OCI-LY1 (cell line): ENCODE measurements around the gene NUP210.

ENCODE experiments used
- H2AFZ ChIP-seq: fragments of 200-600 bp; sonication (generic), shearing (Covaris generic); 2 replicates; pipeline ENCODE4 v1.6.0; 2014; ENCODE audit warnings: antibody characterized with exemption, mild to moderate bottlenecking, low read length
- H3F3A ChIP-seq: fragments of 200-600 bp; sonication (generic), shearing (Covaris generic); 2 replicates; pipeline ENCODE4 v1.6.0; 2014; ENCODE audit warnings: mild to moderate bottlenecking, antibody characterized with exemption, low read length, moderate library complexity; ENCODE audit not compliant: insufficient read depth
- H3K27ac ChIP-seq: fragments of 200-600 bp; sonication (generic); 2 replicates; pipeline ENCODE4 v1.5.1; 2014; ENCODE audit warnings: low read length, mixed run types, mild to moderate bottlenecking, low read depth; ENCODE audit not compliant: poor library complexity, severe bottlenecking
- H3K27me3 ChIP-seq: fragments of 200-600 bp; sonication (generic); 2 replicates; pipeline ENCODE4 v1.6.0; 2014; ENCODE audit warnings: antibody characterized with exemption, mild to moderate bottlenecking, low read length, moderate library complexity; ENCODE audit not compliant: insufficient read depth
- H3K36me3 ChIP-seq: fragments of 200-600 bp; sonication (generic); 2 replicates; pipeline ENCODE4 v1.6.1; 2014; ENCODE audit warnings: mild to moderate bottlenecking, antibody characterized with exemption, low read length, moderate library complexity, mixed read lengths; ENCODE audit not compliant: insufficient read depth
- H3K4me1 ChIP-seq: fragments of 200-600 bp; sonication (generic); 2 replicates; pipeline ENCODE4 v1.5.1; 2014; ENCODE audit warnings: mild to moderate bottlenecking, low read length, moderate library complexity; ENCODE audit not compliant: insufficient read depth, severe bottlenecking
- H3K4me2 ChIP-seq: fragments of 200-600 bp; sonication (generic), shearing (Covaris generic); 2 replicates; pipeline ENCODE4 v1.6.1; 2014; ENCODE audit warnings: low read length
- H3K4me3 ChIP-seq: fragments of 200-600 bp; sonication (generic); 2 replicates; pipeline ENCODE4 v1.5.1; 2014; ENCODE audit warnings: low read length, low read depth, mild to moderate bottlenecking, mixed read lengths; ENCODE audit not compliant: poor library complexity, severe bottlenecking
- H3K79me2 ChIP-seq: fragments of 200-600 bp; shearing (Covaris generic); 2 replicates; pipeline ENCODE4 v1.6.1; 2016; ENCODE audit warnings: mixed run types, low read length, mixed read lengths; ENCODE audit not compliant: insufficient read depth
- H3K9ac ChIP-seq: fragments of 200-600 bp; sonication (generic), shearing (Covaris generic); 2 replicates; pipeline ENCODE4 v1.6.1; 2014; ENCODE audit warnings: mild to moderate bottlenecking, low read length, mixed read lengths
- H3K9me2 ChIP-seq: fragments of 200-600 bp; sonication (generic), shearing (Covaris generic); 2 replicates; pipeline ENCODE4 v1.6.1; 2014; ENCODE audit warnings: low read depth, mild to moderate bottlenecking, low read length, mixed read lengths
- H3K9me3 ChIP-seq: fragments of 200-600 bp; shearing (Covaris generic); 2 replicates; pipeline ENCODE4 v1.6.1; 2014; ENCODE audit warnings: low read length, mixed read lengths
- H4K20me1 ChIP-seq: fragments of 200-600 bp; sonication (generic), shearing (Covaris generic); 2 replicates; pipeline ENCODE4 v1.6.0; 2016; ENCODE audit warnings: mild to moderate bottlenecking, low read length; ENCODE audit not compliant: insufficient read depth
- CTCF ChIP-seq: fragments of 200-600 bp; sonication (generic), shearing (Covaris generic); IDR thresholded peaks from 2 replicates; pipeline ENCODE4 v1.5.1; 2017; ENCODE audit warnings: mild to moderate bottlenecking, antibody characterized with exemption, low read length, moderate library complexity, mixed read lengths
- EZH2 ChIP-seq: fragments of 200-600 bp; sonication (generic), shearing (Covaris generic); IDR thresholded peaks from 2 replicates; pipeline ENCODE4 v1.8.0; 2017; ENCODE audit warnings: borderline replicate concordance, mixed run types, mild to moderate bottlenecking, antibody characterized with exemption, low read length, moderate library complexity, mixed read lengths

The NUP210 gene

GRCh38 chr3:13364602-13365271 is 55.4 kb downstream of the NUP210 start:
- H3K9me2 ChIP-seq: no peaks in the 10 kb centered on the region
- H4K20me1 ChIP-seq: no peaks in the 10 kb centered on the region
- H2AFZ ChIP-seq: no peak overlapping the region
- no peaks in the 10 kb centered on the region for H3F3A ChIP-seq
- TF ChIP-seq CTCF (no peak), EZH2 (no peak)
- peaks cover 87% of the 10 kb centered on the region for H3K36me3 ChIP-seq
- H3K4me1 ChIP-seq: no peaks in the 10 kb centered on the region
- H3K79me2 ChIP-seq: no peaks in the 10 kb centered on the region
- no peak overlapping the region for H3K4me3 ChIP-seq
- H3K27ac ChIP-seq: no peak overlapping the region
- no peaks in the 10 kb centered on the region for H3K27me3 ChIP-seq
- no peaks in the 10 kb centered on the region for H3K9me3 ChIP-seq
- H3K9ac ChIP-seq: no peak overlapping the region
- no peak overlapping the region for H3K4me2 ChIP-seq

- TF ChIP-seq EZH2 (no peak), CTCF (no peak)
- no peaks in the 10 kb centered on the region for H3K9me2 ChIP-seq
- H3K27me3 ChIP-seq: no peaks in the 10 kb centered on the region
- H3K36me3 ChIP-seq: peaks cover 92% of the 10 kb centered on the region
- H3K79me2 ChIP-seq: no peaks in the 10 kb centered on the region
- H3K9me3 ChIP-seq: no peaks in the 10 kb centered on the region
- no peaks in the 10 kb centered on the region for H4K20me1 ChIP-seq
- no peak overlapping the region for H2AFZ ChIP-seq
- no peaks in the 10 kb centered on the region for H3F3A ChIP-seq
- no peak overlapping the region for H3K27ac ChIP-seq
- H3K9ac ChIP-seq: no peak overlapping the region
- no peak overlapping the region for H3K4me2 ChIP-seq
- no peaks in the 10 kb centered on the region for H3K4me1 ChIP-seq
- no peak overlapping the region for H3K4me3 ChIP-seq
These were observed 57.6 kb downstream of the NUP210 start for GRCh38 chr3:13362551-13362950.

- H3K4me1 ChIP-seq: no peaks in the 10 kb centered on the region
- no peaks in the 10 kb centered on the region for H3K27me3 ChIP-seq
- TF ChIP-seq CTCF (no peak), EZH2 (no peak)
- H3K9me3 ChIP-seq: no peaks in the 10 kb centered on the region
- H3K4me2 ChIP-seq: no peak overlapping the region
- H3K36me3 ChIP-seq: peaks cover 100% of the 10 kb centered on the region
- H3K79me2 ChIP-seq: no peaks in the 10 kb centered on the region
- H3K4me3 ChIP-seq: no peak overlapping the region
- no peaks in the 10 kb centered on the region for H3K9me2 ChIP-seq
- H3K9ac ChIP-seq: no peak overlapping the region
- no peak overlapping the region for H3K27ac ChIP-seq
- H2AFZ ChIP-seq: no peak overlapping the region
- no peaks in the 10 kb centered on the region for H4K20me1 ChIP-seq
- H3F3A ChIP-seq: no peaks in the 10 kb centered on the region
These were observed 60.2 kb downstream of the NUP210 start for GRCh38 chr3:13359916-13360315.
